Stimulated activated CD8-positive, alpha-beta memory T cell treated with anti-CD3 and anti-CD28 coated beads, Interleukin-15, amount 100 ng/mL, for 48 hours (primary cell): ENCODE data around the gene KLF9.
"Not testable (repeated sequence)": the region's sequence is repeated elsewhere in the genome, so short reads cannot be mapped to it uniquely, and the experiment has no call there.

Source experiments
- DNase-seq, 2 donors: peaks; one replicate each; pipeline ENCODE4 v3.0.0-alpha.2; 2020; ENCODE audit warnings: low read depth in 2 of 2

KLF9 gene

DNA sequence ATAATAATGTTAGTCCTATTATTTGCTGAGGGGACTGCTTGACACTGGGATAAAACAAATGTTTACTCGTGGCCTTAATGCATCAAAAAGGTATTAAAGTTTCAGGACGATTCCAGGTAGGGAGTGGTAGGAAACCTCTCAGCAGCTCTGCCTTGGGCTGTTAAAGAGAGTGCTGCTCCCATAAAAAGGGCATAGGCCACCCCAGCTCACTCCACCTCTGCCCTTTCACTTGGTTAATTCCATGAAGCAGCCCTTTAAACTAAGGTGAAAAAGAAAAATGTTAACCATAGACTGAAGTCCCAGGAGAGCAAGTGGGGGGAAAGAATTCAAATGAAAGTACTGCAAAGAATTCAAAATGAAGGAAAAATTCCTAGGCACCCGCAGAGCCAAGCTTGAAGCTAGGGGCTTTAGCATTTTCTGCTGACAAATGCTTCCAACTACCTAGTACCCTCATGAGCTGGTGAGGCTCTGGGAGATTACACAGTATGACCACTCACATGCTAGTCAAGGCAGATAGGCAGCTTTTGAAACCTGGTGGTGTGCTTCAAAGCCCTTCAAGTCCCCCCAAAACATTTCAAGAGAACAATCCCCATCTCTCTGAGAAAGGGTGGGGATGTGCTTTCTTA is 8.5 kb downstream of the KLF9 start:
- DNase-seq, result no peak

DNA sequence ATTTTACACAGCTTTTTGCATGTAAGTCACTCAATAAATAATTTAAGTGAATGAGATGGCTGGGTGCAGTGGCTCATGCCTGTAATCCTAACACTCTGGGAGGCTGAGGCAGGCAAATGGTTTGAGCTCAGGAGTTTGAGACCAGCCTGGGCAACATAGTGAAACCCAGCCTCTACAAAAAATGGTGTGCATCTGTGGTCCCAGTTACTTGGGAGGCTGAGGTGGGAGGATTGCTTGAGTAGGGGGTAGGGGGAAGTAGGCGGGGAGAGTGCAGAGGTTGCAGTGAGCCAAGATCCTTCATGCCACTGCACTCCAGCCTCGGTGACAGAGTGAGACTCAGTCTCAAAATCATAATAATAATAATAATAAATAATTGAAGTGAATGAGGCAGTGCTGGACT is 10.2 kb downstream of the KLF9 start:
- no peak for DNase-seq

DNA sequence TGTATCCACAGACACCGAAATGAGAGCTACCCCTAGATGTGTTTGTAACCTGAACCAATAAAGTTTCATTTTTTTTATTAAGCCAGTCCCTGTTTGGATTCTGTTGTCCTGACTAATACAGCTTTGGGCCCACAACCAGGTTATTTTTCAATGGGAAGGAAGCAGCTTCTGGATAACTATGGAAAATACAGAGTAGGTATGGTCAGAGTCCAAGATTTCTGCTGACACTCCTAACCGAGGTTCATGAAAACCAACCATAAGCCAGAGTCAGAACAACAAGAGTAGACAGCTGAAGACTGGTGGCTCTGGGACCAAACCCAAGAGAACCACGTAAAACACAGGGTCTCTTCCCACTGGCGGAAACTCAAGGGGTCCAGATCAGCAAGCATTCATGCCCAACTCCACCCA is 10.8 kb downstream of the KLF9 start:
- DNase-seq, result no peak

DNA sequence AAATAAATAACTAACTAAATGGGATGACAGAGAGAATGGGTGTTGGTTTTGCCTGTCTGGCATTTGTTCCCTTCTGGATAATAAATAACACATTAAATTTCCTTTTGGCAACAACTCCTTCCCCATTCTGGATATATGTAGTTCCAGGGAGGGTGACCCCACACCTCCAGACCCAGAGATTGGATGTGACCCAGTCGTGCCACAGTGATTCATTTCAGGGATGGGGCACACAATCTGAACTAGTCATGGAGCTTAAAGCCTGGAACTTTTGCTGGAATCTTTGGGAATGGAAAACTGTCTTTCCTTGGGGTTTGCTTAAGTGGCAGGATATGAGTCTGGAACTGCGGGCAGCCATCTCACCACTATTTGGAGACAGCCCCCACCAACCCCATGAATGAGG is 11.3 kb downstream of the KLF9 start:
- no peak for DNase-seq

DNA sequence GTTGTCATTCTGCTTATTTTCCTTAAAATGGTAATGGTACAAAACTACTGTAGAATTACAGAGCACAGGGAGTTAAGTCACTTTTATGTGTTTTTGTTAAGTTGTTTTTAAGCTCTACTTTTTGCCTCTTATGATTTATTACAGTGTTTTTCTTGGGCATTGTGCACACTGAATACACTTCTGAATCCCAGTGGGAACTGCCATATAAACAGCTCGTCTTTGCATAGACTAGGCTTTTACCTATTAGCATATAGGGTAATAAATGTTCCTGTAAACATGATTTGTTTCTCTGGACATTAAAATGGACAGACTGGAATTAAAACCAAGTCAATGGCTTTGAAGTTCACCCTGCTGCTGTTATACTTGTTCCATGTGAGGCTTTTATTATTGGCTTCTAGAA is 12.2 kb downstream of the KLF9 start:
- no peak for DNase-seq

DNA sequence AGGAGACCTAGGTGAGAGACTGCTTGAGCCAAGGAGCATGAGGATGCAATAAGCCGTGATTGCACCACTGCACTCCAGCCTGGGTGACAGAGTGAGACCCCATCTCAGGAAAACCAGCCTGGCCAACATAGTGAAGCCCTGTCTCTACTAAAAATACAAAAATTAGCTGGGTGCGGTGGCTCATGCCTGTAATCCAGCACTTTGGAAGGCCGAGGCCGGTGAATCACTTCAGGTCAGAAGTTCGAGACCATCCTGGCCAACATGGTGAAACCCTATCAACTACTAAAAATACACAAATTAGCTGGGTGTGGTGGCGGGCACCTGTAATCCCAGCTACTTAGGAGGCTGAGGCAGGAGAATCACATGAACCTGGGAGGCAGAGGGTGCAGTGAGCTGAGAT is 13.2 kb downstream of the KLF9 start:
- not testable (repeated sequence) for DNase-seq

DNA sequence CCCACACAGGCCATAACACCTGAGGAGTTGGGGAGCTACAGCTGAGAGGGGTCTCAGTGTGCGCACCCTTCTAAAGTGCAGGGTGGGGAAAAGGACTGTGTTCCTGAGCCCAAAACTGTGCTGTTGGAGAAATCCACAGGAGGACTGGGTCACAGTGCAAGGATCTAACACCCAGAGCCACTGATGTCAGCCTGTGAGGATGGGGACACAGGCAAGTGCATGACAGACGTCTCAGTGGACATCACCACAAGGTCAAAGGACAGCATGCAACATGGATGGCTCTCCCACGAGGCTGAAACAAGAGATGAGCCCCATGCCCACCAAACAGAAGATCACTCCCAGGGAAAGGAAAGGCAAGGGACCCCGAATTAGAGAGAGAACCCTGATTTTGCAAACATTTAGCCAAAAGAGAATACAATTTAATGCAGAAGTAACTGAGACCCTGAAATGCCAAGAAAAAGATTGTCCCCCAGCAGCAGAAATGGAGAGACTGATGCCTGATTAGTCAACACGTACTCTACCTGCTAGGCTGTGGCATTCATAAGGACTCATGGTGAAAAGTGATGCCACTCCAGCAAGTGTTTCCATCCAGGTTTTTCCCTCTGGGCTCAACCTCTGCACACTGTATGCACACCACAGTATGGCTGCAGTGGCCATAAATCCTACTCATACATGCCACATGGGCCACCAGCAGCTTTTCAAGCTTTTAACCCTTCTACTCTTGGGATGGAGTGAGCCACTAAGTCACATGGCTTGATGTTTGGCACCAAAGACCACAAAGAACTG is 14.2 kb downstream of the KLF9 start:
- no peak for DNase-seq

DNA sequence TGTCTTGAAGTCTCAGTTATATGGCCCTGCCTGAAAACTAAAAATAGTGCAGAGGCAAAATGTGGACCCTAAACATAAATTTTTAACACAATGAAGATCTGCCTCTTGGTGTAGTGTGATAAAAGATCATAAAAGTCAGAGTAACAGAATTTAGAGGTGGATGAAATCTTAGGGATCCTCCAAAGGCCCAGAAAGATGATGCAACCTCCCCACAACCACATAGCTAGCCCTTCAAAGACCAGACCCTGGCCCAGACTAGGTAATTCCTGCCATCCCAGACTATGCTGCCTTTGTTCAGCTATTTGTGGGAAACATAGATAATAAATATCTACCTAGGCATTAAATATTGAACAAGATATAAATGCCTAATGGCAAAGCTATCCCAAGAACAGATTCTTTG is 15.3 kb downstream of the KLF9 start:
- no peak for DNase-seq

DNA sequence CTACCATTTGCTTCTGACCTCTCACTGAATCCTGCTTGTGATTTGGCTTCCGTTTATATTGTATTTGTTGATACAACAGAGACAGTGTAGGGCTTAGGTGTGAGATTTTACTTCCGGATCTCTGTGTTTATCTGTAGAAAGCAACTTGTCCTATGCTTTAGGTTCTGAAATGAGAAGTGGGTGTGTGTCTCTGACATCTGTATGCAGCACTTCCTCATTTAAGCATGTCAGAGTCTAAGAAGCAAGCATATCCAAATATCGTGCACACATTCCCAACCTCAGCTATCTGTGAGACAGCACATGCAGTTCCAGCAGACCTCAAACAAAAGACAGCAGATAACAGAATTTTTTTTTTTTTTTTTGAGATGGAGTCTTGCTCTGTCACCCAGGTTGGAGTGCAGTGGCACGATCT is 16.3 kb downstream of the KLF9 start:
- no peak for DNase-seq

DNA sequence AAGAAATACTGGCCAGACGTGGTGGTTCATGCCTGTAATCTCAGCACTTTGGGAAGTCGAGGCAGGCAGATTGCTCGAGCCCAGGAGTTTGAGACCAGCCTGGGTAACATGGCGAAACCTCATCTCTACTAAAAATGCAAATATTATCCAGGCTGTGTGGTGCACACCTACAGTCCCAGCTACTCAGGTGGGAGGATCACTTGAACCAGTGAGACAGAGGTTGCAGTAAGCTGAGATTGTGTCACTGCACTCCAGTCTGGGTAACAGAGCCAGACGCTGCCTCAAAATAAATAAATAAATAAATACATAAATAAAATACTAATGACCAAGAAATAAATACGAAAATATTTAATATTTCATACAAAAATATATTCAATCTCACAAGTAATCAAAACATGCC is 18.8 kb downstream of the KLF9 start:
- DNase-seq, result no peak

DNA sequence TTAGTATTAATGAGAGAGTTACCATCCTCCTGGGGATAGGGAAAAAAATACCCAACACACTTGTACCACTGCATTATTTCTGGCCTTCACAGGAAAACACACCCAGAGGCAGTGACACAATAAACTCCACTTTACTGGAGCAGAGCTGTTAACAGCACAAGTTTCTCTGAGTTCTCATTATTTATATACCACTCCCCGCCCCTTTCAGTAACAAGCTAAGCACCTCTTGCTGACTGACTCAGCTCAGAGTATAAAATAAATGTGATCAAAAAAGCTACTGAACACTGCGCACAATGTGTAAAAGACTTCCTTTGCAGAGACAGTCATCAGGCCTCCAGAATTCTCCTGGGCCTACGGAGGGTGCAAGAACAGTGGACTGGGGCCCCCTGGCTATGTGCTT is 21.6 kb downstream of the KLF9 start:
- DNase-seq, result no peak

DNA sequence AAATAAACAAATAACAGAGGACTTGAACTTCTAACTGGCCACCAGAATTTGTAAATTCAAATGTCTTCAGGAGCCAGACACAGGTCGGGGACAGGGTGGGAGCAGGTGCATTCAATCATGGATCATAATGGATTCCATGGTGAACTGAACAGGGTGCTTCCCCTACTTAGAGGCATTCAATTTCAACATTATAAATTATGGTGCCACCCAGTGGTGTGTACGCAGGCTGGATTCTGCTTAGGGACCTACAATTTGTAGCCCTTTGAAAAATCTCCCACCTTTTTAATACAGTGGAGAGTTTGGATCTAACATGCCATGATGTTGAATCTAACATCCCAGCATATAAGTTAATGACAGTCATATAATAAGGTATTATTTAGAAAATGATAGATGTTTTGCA is 22.3 kb downstream of the KLF9 start:
- DNase-seq, result no peak

DNA sequence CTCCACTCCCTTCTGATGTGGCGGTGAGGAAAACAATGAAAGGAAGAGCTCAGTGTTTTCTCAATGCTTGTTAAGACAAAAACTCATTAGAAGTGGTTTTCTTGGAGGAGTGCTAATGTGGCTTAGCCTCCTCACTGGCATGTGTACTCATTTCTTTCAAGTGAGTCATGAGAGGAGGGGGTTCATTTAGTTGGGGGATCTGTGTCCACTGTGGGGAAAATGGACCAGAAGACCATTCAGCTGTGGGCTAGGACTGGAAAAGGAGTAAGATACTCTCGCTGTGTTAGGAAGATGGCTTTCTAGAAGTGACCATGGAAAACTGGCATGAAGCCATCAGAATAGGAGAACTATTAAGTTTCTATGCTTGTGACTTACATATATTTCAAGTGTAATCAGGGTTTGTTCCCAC is 23.5 kb downstream of the KLF9 start:
- DNase-seq, result no peak

DNA sequence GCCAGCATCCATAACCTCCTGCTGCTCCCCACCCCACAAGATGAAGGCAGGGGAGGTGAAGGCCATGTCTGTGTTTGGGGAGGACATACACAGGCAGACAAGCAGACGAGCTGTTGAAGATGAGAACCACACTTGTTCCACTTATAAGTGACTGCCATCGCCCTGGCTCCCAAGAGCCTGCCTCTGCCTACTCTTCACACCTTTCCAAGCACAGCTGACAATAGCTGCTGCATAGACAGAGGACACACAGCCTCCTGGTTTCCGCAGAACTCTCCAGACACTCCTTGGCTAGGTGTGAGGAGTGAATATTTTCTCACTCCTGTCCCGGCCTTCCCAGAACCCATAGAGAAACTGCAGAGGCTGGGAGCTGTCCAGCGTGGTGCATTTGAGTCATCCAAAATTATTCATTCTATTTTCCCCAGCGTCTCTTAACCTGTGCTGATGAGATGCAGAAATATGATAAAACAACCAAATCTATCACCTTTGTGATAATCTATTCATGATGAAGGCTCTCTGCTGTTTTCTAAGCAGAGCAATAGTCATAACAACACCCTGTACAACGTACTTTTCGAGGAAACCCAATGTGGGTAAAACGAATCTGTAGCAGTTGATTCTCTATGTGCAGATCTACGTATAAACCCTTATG is 24.7 kb downstream of the KLF9 start:
- DNase-seq, result no peak

DNA sequence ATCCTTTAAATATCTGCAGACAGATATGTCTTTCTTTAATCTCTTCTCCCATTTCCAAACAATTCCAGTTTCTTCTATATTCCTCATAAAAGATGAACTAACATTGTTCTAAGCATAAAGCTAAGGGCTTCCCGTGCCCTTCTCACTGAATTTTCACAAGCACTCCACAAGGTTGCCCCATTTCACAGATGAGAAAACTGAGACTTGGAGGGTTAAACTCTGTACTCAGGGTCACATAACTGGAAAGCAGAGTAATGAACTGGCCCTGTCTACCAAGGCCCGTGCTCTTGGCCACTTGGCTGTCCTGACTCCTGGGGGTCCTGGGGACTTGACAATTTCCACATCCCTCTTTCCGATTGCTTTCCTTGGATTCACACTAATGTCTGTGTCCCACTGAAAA is 25.3 kb downstream of the KLF9 start:
- DNase-seq, result no peak

DNA sequence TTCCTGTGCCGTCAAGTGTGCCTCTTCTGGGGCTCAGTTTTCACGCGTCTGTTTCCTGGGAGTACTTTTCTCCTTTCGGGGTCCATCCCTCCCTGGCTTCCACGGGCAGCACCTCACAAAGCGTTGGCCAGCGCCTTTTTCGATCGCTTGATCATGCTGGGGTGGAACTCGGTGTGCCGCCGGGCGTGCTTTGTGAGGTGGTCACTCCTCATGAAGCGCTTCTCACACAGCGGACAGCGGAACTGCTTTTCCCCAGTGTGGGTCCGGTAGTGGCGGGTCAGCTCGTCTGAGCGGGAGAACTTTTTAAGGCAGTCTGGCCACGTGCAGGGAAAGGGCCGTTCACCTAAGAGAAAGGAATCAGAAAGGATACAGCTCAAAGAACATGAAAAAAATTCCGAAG is 26.8 kb downstream of the KLF9 start:
- no peak for DNase-seq

DNA sequence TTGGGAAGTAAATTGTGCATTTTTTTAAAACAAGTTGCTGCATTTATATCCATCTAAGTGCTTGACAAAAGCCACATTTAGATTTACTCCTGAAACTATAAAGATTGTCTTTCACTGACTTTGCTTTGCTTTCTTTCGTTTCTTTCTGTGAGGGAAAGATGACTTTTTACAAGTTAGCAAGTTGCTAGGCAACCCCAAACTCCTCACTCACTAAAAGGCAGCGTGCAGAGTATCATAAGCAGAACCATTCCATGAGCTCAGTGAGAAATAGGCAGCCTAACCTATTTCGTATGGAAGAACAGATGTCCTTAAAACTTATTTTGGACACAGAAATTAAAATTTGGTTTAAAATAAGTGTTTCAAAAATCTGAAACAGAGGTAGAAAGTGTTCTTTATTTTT is 29.0 kb downstream of the KLF9 start:
- DNase-seq, result no peak

DNA sequence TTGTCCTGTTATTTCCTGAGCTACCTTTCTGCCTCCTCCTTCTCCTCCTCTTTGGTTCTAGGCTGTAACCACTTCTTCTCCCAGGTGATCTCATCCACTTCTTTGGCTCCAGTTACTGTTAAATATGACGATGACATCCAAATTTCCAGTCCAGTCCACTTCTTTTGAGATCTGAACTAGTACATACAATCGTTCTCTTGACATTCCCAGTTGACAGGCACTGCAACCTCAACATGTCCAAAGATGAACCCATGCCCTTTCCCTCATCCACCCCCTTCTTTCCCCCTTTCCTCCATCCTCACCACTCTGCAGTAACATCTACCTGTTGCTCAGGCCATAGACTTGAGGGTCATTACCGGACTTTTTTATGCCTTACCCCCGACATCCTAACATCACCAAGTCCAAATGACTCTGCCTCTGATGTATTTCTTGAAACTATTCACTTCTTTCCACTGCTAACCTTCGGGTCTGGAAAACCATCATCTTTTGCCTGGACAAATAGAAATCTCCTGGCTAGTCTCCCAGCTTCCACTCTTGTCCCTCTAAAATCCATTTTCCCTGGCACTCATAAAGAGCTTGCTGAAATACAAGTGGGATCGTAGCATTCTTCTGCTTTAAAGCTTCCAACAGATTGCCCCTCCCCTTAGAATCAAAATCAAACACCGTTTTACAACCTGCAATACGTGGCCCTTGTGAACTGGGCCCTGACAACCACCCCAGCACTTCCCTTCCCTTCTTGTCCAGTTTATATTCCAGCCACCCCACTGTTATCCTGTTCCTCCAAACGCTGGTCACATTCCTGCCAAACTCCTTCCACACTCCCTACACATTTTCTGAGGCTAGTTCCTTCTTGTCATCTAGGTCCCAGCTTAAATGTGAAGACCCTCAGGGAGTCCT is 31.5 kb downstream of the KLF9 start:
- DNase-seq, result no peak

DNA sequence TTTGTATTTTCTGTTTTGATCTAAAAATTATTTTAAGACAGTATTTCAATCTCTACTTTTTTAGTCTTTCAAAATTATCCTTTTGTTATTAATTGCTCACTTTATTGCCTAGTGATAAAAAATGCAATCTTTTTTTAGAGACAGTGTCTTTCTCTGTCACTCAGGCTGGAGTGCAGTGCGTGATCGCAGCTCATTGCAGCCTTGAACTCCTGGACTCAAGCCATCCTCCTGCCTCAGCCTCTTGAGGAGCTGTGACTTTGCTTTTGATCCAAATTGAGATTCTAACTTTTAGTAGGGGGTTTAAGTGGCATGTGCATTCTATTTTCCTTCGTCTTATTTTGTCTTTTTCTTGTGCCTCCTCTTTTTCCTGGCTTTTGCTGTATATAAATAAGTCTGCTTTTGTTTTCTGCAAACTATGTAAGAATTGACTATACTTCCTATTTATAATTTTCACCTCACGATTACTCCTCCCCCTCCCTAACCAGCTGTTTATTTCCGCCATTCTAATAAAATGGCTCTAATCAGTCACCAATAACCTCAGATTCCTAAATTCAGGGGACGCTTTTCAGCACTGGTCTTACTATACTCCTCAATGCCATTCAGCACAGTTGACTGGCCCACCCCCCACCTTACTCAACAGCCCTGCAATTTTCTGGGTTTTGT is 32.3 kb downstream of the KLF9 start:
- no peak for DNase-seq

DNA sequence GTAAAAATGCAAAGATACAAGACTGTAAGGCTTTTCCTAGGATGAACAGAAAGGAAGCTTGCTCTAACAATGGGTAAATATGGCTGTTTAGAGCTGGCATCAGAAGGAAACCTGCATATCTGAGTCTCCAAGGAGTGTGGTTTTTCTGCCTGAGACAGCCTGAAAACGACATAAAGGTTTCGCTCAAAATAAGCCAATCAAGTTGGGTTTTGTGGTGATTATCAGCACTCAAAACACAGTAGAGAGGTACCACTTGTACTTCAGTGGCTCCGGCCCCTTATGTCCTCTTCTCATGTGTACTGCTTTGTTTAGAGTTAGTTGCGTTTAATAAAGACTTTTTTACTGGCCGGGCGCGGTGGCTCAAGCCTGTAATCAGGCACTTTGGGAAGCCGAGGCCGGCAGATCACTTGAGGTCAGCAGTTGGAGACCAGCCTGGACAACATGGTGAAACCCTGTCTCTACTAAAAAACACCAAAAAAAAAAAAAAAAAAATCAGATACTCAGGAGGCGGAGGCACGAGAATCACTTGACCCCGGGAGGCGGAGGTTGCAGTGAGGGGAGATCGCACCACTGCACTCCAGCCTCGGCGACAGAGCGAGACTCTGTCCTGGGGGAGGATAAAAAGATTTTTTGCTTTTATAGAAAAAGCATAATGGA is 39.4 kb downstream of the KLF9 start:
- no peak for DNase-seq

DNA sequence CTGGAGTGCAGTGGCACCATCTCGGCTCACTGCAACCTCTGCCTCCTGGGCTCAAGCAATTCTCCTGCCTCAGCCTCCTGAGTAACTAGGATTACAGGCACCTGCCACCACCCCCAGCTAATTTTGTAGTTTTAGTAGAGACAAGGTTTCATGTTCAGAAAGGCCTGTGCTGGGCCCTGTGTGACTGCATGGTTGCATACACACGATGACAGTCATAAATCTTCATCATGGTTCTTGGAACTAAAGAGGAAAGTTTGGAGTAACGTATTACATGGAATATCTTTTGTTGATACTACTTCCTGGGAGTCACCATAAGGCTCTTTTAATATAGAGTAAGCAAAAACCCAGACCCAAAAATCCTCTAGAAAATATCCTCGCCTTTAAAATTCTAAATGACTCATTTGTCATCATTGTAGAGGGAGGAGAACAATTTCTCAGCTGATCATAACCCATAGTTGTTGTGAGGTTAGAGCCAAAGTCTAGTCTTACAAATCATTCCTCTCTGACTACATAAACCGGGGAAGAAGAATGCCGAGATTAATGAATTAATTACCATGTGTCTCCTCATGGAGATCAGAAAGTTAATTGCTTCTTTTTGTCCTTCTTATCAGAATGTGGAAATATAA is 47.0 kb downstream of the KLF9 start:
- no peak for DNase-seq
